DMS114 treated with DMSO at 0.1 percent for 48 hours (cell line): ENCODE results near the gene RSPH10B2.
"Not testable (repeated sequence)": the region's sequence is repeated elsewhere in the genome, so short reads cannot be mapped to it uniquely, and the experiment has no call there.

Source experiments
- DNase-seq: peaks from one replicate; lab custom pipeline; 2025; ENCODE audit not compliant: unreplicated experiment; lab: John Stamatoyannopoulos, UW

Gene RSPH10B2

DNA sequence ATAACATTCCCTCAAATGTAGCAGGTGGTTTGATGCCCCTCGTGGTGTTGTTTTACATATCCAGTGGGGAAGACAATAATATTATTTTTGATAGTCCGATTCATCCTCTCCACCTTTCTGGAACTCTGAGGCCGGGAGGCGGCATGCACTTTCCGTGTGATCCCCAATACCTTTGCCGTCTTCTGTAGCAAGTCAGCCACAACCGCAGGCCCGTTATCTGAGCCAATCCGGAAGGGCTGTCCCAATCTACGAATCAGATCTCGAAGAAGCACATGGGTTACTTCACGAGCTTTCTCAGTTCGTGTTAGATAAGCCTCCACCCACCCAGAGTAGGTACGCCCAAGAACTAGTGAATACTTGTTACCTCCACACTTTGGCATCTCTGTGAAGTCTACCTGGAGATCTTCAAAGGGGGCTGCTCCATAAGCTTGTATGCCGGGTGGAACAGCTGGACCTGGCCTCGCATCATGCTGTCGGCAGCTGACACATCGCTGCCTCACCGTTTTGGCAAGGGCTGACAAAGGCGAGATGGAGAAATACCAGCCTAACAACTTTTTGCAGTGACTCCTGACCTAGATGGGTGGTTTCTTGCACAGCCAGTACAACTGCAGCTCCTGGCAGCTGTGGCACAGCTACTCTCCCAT lies 88.5 kb downstream of the RSPH10B2 start:
- not testable (repeated sequence) for DNase-seq

DNA sequence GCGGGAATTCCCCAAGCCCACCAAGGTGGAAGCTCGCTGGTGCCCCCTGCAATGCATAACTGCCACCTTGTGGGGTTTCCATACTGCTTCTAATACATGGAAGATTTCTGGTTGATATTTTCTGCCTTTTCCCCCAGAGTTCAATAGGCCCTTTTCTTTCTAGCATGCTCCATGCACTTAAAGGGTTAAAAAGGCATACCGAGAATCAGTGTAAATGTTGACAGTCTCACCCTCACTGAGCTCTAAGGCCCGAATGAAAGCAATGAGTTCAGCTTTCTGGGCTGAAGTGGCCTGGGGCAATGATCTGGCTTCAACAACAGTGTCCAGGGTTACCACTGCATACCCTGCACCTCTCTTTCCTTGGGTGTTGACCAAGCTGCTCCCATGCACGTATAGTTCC lies 89.2 kb downstream of the RSPH10B2 start:
- not testable (repeated sequence) for DNase-seq

DNA sequence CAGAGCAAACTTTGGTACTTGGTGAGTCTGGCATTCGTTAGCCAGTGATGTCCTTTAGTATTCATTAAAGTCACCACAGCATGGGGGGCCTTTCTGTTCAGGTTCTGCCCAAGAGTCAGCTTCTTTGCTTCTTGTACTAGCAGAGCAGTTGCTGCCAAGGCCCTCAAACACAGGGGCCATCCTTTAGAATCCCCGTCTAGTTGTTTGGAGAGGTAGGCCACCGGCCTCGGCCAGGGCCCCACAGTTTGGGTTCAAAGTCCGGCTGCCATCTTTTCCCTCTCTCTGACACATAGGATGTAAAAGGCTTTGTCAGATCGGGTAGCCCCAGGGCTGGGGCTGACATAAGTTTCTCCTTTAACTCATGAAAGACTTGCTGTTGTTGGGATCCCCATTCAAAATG lies 89.8 kb downstream of the RSPH10B2 start:
- not testable (repeated sequence) for DNase-seq

DNA sequence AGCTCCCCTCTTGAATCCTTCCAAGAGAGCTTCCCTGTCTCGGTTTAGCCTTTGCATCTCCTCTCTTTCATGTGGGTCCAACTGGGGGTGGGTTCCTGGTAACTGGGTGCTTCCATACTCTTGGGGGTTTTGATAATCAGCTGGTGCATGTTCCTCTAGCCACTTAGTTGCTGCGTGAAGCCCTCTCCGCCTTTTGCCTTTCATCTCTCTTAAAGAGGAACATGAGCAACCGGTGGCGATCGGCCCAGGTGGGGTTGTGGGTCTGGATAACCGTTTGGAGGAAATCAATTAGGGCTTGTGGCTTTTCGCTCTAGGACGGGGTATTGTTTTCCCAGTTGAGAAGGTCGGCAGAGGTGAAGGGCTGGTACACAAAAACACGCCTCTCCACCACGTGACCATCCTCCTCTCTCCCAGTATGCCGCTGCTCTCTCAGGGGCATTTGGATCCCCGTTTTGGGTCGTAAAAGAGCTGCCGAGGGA lies 92.1 kb downstream of the RSPH10B2 start:
- DNase-seq, result not testable (repeated sequence)

DNA sequence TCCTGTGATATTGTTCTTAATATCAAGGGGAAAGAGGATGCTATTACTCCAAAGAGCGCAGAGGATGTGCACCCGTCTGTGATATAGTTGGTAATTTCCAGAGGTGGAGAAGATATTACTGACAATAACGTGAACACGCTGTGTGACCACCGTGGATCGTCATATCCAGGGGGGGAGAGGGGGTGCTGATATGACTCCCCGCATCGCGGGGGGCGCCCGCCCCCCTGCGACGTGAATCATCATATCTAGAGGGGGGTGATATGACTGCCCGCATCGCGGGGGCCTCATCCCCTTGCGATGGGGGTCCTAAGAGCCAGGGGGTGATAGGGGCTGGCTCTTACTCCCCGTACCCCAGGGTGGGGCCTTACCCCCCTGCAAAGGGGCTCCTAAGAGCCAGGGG lies 93.8 kb downstream of the RSPH10B2 start:
- not testable (repeated sequence) for DNase-seq
